GM18505 (cell line): ENCODE results near the gene CLCN6.

Experiments
- ATAC-seq: cut with Tn5 transposase; IDR thresholded peaks from one replicate; pipeline ENCODE4 v1.9.1; 2021; ENCODE audit not compliant: unreplicated experiment
- POLR2A ChIP-seq: IDR thresholded peaks from 4 replicates; pipeline ENCODE4 v1.6.1; 2011; ENCODE audit warnings: borderline replicate concordance; ENCODE audit not compliant: insufficient read depth, insufficient read length; ENCODE audit errors: extremely low read depth

CLCN6 gene

DNA sequence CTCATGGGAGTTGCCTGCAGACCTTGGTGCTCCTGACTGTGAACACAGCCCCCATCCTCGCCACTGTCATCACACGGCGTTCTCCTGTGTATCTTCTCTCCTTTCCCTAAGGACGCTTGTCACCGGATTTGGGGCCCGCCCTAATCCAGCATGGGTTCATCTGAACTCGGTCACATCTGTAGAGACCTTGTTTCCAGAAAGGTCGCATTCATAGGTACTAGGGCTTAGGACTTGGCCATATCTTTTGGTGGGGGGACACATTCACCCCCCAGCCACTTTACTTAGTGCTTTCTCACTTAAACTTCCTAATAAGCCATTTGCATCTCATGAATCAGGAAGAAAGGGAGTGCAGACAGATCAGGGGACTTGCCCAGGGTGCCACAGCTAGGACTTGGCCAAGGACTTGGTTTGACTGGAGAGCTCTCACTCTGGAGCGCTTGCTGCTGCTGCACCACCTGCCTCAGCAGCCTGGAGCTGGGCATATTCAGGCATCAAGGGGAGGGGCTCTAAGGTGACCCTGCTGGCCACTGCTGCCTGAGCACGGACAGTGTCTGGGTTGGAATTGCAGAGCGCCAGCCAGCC, 31.9 kb downstream of the CLCN6 start:
- no peak for ATAC-seq
- TF ChIP-seq POLR2A = no peak

DNA sequence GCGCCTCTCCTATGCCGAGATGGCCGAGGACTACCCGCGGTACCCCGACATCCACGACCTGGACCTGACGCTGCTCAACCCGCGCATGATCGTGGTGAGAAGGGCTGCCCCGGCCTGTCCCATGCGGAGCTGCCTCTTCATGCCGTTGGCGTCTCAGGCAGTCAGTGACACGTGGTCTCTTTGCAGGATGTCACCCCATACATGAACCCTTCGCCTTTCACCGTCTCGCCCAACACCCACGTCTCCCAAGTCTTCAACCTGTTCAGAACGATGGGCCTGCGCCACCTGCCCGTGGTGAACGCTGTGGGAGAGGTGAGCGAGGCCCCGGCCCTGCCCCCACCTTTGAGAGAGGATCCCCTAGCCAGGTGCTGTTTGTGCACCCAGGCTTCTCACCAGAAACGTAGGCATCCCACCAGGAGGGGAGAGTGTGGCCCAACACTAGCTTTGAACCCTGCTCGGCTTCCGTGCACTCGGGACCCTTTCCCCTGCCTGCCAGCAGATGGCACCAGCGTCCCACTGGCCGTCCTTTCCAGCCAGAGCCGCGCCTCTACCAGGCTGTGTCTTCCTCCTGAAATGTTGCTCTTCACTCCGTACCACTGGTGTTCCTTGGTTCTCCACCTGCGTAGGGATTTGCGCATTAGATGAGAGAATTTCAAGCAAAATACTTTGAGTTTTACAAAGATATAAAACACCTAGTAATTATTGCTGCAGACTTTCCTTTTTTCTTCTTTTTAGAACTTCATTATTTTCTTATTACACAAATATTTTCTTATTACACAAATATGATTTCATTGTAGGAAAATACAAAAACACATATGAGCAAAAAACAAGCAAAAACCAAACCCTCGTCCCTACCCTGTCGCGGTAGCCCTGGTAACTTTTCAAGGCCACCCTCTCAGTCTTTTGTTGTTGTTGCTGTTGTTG, 32.6 kb downstream of the CLCN6 start:
- no peak for ATAC-seq
- TF ChIP-seq POLR2A = no peak

DNA sequence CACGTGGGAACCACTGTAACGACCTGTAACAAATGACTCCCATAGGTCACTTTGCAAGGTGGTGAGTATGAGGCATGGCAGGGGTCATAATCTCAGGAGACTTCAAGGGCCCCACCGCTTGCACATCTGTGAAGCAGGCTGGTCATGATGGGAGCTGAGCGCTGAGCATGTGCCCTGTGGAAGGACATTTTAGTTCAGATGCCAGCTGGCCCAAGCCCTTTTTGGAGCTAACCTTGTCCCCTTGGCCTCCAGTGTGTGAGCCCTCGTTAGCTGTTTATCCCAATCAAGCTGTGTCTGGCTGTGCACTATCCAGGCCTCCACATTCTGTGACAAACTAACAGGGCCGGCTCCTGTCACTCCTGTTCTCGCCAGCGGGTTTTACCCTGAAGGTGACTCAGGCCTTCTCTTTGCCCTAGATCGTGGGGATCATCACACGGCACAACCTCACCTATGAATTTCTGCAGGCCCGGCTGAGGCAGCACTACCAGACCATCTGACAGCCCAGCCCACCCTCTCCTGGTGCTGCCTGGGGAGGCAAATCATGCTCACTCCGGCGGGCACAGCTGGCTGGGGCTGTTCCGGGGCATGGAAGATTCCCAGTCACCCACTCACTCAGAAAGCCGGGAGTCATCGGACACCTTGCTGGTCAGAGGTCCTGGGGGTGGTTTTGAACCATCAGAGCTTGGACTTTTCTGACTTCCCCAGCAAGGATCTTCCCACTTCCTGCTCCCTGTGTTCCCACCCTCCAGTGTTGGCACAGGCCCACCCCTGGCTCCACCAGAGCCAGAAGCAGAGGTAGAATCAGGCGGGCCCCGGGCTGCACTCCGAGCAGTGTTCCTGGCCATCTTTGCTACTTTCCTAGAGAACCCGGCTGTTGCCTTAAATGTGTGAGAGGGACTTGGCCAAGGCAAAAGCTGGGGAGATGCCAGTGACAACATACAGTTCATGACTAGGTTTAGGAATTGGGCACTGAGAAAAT, 34.0 kb downstream of the CLCN6 start:
- no peak for ATAC-seq
- no peak for TF ChIP-seq POLR2A

DNA sequence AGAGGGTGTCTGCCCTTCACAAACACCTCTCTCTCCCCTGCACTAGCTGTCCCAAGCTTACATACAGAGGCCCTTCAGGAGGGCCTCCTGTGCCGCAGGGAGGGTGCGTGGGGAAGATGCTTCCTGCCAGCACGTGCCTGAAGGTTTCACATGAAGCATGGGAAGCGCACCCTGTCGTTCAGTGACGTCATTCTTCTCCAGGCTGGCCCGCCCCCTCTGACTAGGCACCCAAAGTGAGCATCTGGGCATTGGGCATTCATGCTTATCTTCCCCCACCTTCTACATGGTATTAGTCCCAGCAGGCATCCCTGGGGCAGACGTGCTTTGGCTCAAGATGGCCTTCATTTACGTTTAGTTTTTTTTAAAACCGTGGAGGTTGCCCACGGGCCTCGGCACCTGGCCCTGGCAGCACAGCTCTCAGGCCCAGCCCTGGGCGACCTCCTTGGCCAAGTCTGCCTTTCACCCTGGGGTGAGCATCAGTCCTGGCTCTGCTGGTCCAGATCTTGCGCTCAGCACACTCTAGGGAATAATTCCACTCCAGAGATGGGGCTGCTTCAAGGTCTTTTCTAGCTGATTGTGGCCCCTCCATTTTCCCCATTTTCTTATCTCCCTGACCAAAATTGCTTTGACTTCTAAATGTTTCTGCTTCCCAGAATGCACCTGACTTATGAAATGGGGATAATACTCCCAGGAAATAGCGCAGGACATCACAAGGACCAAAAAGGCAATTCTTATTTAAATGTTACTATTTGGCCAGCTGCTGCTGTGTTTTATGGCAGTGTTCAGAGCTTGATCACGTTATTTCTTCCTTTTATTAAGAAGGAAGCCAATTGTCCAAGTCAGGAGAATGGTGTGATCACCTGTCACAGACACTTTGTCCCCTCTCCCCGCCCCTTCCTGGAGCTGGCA, 35.5 kb downstream of the CLCN6 start:
- no peak for ATAC-seq
- no peak for TF ChIP-seq POLR2A

DNA sequence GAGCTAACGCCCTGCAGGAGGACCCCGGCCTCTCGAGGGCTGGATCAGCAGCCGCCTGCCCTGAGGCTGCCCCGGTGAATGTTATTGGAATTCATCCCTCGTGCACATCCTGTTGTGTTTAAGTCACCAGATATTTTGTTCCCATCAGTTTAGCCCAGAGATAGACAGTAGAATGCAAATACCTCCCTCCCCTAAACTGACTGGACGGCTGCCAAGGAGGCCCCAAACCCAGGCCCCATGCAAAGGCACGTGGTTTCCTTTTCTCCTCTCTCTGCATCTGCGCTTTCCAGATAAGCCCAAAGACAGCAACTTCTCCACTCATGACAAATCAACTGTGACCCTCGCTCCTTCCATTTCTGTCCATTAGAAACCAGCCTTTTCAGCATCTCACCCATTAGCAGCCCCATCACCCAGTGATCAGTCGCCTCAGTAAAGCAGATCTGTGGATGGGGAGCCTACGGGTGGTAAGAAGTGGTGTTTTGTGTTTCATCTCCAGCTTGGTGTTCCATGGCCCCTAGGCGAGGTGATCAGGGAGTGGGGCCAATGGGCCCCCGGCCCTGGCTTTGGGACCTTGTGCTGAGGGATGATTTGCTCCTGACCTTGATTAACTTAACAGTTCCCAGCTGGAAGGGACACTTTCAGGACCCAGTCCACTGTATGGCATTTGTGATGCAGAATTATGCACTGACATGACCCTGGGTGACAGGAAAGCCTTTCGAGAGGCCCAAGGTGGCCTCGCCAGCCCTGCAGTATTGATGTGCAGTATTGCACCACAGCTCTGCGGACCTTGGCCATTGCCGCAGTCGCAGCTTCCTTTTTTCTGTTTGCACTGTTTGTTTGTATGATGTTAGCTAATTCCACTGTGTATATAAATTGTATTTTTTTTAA, 36.4 kb downstream of the CLCN6 start:
- TF ChIP-seq POLR2A = no peak
- no peak for ATAC-seq

DNA sequence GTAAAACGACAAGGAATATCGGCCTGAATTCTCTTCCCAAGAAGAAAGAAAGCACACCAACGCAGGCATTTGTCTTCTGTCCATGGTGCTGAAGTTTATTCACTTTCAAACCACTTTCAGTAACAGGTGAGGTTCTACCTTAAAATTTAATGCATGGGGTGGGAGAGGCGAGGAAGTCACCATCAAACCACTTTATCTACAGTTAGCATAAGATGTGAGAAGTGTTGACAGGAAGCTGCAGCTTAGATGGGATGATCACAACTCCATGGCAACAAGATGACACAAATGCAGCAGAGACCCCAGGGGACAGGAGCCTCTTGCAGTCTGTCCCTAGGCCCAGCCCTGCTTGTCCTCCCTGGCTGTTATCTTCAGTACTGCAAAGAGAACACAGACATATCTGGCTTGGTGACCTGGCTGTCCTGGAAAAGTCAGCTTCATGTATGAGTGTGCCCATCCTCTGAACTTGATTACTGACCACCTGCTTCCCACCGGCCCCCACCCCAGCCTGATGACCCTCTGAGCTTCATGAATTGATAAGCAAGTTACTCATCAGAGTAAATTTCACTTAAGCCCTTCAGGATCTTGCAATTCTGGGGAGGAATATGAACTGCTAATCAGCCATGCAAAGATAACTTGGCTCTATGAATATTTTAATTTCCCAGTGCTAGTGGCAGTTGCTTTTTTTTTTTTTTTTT, 39.8 kb downstream of the CLCN6 start:
- no peak for TF ChIP-seq POLR2A
- no peak for ATAC-seq

DNA sequence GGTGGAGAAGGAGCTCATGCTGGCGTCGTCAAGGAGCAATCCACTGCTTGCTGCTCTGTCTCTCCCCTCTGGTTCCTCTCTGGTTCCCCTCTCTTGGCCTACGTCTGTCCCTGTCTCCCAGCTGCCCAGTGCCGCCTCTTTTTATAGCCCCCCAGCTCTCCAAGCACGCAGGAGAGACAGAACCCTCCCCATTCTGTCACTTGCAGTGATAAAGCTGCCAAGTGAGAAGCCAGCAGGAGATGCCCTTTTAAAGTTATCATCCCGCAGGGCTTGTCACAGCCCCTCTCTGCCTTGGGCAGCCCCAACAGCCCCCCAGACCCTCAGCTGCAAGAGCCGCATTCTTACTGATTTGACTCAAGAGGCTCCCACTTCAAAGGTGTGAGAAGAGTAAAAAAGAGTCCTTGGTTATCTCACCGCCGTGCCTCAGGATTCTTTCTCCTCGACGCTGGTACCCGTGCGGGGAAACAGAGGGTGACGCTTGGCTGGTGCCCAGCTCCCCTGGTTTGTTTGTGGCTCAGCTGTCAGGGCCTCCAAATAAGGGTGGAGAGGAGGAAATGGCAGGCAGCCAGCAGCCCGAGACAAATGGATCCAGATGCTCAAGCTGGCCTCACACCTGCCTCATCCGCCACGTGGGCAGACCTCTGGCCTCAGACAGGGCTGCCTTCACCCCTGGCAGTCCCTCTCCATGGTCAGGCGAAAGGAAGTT, 41.8 kb downstream of the CLCN6 start, which contains the start of gene NPPA:
NPPA (minus strand) TSS at position 117 of the 706 bp plus-strand sequence; CDS start at position 18, 99 bp downstream.
- no peak for TF ChIP-seq POLR2A

DNA sequence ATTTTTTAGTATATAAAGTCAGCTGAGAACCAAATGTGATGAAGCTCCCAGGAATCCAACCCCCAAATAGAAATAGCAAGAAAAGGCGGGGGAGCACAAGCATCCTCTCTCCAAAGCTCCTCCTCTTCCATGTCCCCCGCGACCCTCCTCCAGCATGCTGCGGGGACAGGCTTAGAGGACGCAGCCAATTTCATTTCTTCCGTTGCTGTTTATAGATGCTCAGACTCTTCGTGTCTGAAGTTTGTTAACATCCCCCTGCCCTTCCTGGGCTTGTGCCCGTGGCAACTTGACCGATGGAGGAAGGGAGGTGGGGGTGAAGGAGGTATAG, 42.3 kb downstream of the CLCN6 start:
- no peak for ATAC-seq
- TF ChIP-seq POLR2A = no peak

More for the DNA sequence above, 41.8 kb downstream of the CLCN6 start, which contains the start of gene NPPA:
- ATAC-seq = no peak

DNA sequence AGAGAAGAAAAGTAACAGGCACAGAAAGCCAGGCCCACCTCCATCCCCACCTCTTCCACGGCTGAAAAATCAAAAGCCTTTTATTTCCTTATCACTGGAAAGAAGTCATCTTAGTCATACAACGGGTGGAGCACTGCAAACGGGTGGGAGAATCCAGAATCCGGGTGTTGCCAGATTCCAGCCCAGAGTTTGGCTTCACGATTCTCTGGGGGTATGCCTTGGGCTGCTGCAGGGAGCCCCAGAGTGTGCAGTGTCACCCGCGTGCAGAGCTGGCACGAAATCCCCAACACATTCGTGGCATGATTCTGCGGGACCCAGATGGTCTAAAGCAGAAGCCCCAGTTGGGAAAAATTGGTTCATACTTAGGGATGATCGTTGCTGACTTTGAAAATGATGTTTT, 44.2 kb downstream of the CLCN6 start:
- TF ChIP-seq POLR2A = no peak

DNA sequence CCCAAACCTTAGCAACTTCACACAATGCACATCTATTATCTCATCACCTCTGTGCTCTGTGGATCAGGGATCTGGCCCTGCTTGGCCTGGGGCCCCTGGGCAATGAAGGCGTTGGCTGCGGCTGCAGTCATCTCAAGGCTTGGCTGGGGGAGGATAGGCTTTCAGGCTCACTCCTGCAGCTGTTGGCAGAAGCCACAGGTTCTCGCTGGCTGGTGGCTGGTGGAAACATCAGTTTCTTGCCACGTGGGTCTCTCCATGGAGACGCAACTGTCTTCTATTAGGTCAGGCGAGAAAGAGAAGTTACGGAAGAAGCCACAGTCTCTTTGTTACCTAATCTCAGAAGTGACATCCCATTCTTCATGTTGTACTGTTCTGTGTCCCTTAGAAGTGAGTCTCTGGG, 45.2 kb downstream of the CLCN6 start:
- no peak for TF ChIP-seq POLR2A
- no peak for ATAC-seq

More for the DNA sequence above, 44.2 kb downstream of the CLCN6 start:
- ATAC-seq = no peak

DNA sequence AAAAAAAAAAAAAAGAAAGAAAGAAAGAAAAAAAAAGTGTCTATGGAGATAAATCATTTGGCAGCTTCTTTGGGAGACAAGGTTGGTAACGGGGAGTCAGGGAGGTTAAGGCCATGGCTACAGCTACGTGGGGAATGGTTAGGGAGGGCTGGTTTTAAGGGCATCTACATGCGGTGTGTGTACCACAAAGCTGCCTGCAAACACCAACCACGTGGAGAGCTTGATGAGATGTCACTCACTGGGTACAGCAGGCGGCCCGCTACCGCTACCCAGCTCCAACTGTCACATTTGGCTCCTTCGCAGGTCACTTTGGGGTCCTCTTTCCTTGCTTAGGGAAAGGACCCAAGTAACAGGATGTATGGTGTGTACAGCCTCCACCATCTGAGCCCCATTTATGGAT, 48.5 kb downstream of the CLCN6 start:
- no peak for TF ChIP-seq POLR2A
- no peak for ATAC-seq

DNA sequence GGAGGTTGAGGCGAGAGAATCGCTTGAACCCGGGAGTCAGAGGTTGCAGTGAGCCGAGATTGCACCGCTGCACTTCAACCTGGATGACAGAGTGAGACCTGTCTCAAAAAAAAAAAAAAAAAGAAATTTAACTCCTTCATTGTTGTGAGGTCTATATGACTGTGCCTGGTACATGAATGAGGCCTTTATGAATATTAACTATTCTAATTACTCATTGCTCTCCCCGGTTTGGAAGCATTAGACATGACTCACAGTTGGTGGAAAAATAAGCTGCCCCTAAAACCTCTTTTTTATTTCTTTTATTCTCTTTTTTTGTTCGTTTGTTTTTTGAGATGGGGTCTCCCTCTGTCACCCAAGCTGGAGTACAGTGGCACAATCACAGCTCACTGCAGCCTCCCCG, 49.4 kb downstream of the CLCN6 start:
- no peak for TF ChIP-seq POLR2A
- no peak for ATAC-seq
